ENCODE measurements around the gene ABHD14A.

ABHD14A gene

DNA sequence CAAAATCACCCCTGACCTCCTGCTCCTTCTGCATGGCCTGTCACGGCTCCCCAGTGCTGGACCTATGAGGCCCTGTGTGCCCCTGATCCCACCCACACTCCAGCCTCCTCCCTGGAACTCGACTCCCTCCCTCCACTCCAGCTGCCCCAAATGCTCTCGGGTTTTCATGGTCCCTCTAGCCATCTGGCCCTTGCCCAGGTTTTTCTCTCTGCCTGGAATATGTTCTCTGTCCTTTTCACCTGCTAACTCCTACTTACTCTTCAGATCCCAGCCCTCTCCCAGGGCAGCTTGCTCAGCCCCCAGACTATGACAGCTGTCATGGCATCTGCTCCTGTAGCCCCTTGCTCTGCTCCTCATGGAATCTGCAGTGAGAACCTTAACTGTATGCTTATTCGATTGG is 51.2 kb downstream of the ABHD14A start:
- no peak for DNase-seq (ENCODE audit: low spot score)
- H3K27ac ChIP-seq = peak overlapping the region; percentile 30; the same call in 1 of the 2 replicates
- POLR2A ChIA-PET (ENCODE audit: low non-redundant PET) = no interaction called here
- CTCF ChIA-PET = no interaction called here
- TF ChIP-seq, protein P1, sequence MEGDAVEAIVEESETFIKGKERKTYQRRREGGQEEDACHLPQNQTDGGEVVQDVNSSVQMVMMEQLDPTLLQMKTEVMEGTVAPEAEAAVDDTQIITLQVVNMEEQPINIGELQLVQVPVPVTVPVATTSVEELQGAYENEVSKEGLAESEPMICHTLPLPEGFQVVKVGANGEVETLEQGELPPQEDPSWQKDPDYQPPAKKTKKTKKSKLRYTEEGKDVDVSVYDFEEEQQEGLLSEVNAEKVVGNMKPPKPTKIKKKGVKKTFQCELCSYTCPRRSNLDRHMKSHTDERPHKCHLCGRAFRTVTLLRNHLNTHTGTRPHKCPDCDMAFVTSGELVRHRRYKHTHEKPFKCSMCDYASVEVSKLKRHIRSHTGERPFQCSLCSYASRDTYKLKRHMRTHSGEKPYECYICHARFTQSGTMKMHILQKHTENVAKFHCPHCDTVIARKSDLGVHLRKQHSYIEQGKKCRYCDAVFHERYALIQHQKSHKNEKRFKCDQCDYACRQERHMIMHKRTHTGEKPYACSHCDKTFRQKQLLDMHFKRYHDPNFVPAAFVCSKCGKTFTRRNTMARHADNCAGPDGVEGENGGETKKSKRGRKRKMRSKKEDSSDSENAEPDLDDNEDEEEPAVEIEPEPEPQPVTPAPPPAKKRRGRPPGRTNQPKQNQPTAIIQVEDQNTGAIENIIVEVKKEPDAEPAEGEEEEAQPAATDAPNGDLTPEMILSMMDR (conservative IDR thresholded peaks at IDR 0.05; ENCODE audit: low read depth) = no peak

DNA sequence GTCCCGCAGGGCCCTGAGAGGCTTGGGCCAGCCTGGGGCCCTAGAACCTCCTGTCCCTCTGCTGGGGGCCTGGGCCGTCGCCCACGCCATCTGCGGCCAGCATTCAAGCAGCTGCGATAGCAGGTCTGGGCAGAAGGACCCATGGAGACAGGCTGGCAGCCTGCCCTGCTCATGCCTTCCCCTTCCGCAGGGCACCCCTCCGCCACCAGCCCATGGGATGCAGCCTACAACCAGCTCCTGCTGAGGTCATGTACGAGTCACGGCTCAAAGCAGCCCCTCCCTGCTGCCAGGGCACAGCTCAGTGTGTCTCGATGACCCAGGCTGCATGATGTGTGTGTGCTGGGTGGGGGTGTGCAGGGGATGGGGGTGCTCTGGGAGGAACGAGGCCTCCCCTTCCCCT is 53.7 kb downstream of the ABHD14A start:
- TF ChIP-seq, protein P1 (conservative IDR thresholded peaks at IDR 0.05; ENCODE audit: low read depth) = no peak
- POLR2A ChIA-PET (ENCODE audit: low non-redundant PET) = no interaction called here
- peak overlapping the region; percentile 100 for H3K27ac ChIP-seq
- DNase-seq (ENCODE audit: low spot score) = no peak
- CTCF ChIA-PET = interaction anchor here (0.5 to 0.6 kb wide), 2 partner anchors 25 to 27 kb away, joined by 3 to 5 read pairs; no protein-coding TSS in a partner anchor

DNA sequence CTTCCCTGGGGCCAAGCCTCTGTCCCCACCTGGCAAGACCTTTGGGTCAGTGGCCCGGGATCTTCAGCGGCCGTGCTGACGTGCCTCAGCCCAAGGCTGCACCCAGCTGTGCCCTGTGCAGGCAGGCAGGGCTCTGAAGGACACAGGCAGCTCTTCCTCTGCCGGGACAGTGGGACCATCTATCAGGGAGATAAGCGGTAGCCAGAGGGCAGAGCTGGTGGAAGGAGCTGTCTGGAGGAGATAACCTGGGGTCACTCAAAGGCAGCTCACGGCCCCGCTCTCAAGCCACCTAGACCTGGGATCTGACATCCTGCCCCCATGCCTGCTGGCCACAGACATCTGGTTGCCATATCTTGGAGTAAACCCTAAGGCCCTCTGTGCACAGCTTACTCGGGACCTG is 54.2 kb downstream of the ABHD14A start:
- H3K27ac ChIP-seq = peak overlapping the region; percentile 100
- no peak for DNase-seq (ENCODE audit: low spot score)
- POLR2A ChIA-PET (ENCODE audit: low non-redundant PET) = no interaction called here
- CTCF ChIA-PET = interaction anchor here (0.5 to 0.6 kb wide), 2 partner anchors 24 to 28 kb away, joined by 3 to 5 read pairs; no protein-coding TSS in a partner anchor
- TF ChIP-seq, protein P1 (conservative IDR thresholded peaks at IDR 0.05; ENCODE audit: low read depth) = no peak

DNA sequence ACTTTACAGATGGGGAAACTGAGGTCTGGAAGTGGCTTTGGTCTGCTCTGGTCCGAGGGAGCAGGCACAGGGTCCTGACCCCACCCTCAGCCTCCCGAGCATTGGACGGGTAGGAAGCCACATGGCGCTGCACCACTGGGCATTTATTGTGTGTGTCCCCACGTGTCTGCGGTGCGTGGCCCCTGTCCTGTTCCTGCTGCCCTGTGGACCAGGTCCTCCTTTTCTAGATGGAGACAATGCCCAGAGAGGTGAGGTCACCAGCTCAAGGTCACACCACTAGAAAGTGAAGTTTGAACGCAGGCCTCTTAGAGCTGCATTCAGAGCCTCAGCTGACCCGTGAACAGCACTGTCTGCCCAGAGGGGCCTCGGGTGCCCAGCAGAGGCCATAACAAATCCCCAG is 54.7 kb downstream of the ABHD14A start:
- no peak for DNase-seq (ENCODE audit: low spot score)
- CTCF ChIA-PET = no interaction called here
- POLR2A ChIA-PET (ENCODE audit: low non-redundant PET) = interaction anchor here (1.3 kb wide), 1 partner anchor 27 kb away, joined by 3 read pairs; the partner anchor contains the start of gene DUSP7
- TF ChIP-seq, protein P1 (conservative IDR thresholded peaks at IDR 0.05; ENCODE audit: low read depth) = no peak
- peak overlapping the region; percentile 100 for H3K27ac ChIP-seq
